Loucy (cell line): ENCODE results near the gene PRKN.

Source experiments
- H2AFZ ChIP-seq: fragments of 200-600 bp; sonication (generic); 2 replicates; pipeline ENCODE4 v1.6.0; 2016; ENCODE audit warnings: antibody characterized with exemption, mild to moderate bottlenecking, low read length, moderate library complexity
- H3F3A ChIP-seq: fragments of 200-600 bp; 2 replicates; pipeline ENCODE4 v1.6.0; 2016; ENCODE audit warnings: antibody characterized with exemption, low read depth, mild to moderate bottlenecking
- H3K27me3 ChIP-seq: fragments of 200-600 bp; sonication (generic); 2 replicates; pipeline ENCODE4 v1.6.1; 2014; ENCODE audit warnings: low read length, mild to moderate bottlenecking; ENCODE audit not compliant: insufficient read depth, poor library complexity, severe bottlenecking
- H3K36me3 ChIP-seq: fragments of 200-600 bp; sonication (generic); 2 replicates; pipeline ENCODE4 v1.6.1; 2016; ENCODE audit warnings: low read length; ENCODE audit not compliant: insufficient read depth
- H3K4me1 ChIP-seq: fragments of 200-600 bp; sonication (generic); 2 replicates; pipeline ENCODE4 v1.5.1; 2014; ENCODE audit warnings: low read length, mild to moderate bottlenecking; ENCODE audit not compliant: insufficient read depth, poor library complexity, severe bottlenecking
- H3K4me2 ChIP-seq: fragments of 200-600 bp; sonication (generic); 2 replicates; pipeline ENCODE4 v1.6.0; 2014; ENCODE audit warnings: antibody characterized with exemption, low read length, low read depth, mild to moderate bottlenecking; ENCODE audit not compliant: poor library complexity, severe bottlenecking
- H3K4me3 ChIP-seq: fragments of 200-600 bp; sonication (generic); 2 replicates; pipeline ENCODE4 v1.5.1; 2014; ENCODE audit warnings: low read length, mild to moderate bottlenecking, mixed read lengths; ENCODE audit not compliant: poor library complexity, severe bottlenecking
- H3K79me2 ChIP-seq: fragments of 200-600 bp; sonication (generic); 2 replicates; pipeline ENCODE4 v1.6.1; 2014; ENCODE audit warnings: low read length; ENCODE audit not compliant: insufficient read depth
- H3K9ac ChIP-seq: fragments of 200-600 bp; sonication (generic); 2 replicates; pipeline ENCODE4 v1.6.0; 2014; ENCODE audit warnings: mild to moderate bottlenecking, low read depth, low read length, moderate library complexity; ENCODE audit not compliant: poor library complexity, severe bottlenecking
- H3K9me2 ChIP-seq: fragments of 200-600 bp; sonication (generic); replicated peaks from 2 replicates; pipeline ENCODE4 v1.6.1; 2016; ENCODE audit warnings: low read depth, low read length, mixed read lengths
- H3K9me3 ChIP-seq: fragments of 200-600 bp; sonication (generic); 2 replicates; pipeline ENCODE4 v1.6.1; 2014; ENCODE audit warnings: mild to moderate bottlenecking, antibody characterized with exemption, low read length, low read depth; ENCODE audit not compliant: insufficient read depth
- H4K20me1 ChIP-seq: fragments of 200-600 bp; sonication (generic); 2 replicates; pipeline ENCODE4 v1.6.0; 2014; ENCODE audit warnings: antibody characterized with exemption, low read length, mild to moderate bottlenecking; ENCODE audit not compliant: insufficient read depth, poor library complexity, severe bottlenecking
- EZH2phosphoT487 ChIP-seq: fragments of 200-600 bp; IDR thresholded peaks from 2 replicates; pipeline ENCODE4 v1.6.1; 2018; ENCODE audit warnings: antibody characterized with exemption, mild to moderate bottlenecking, moderate library complexity, borderline replicate concordance
- TF ChIP-seq, protein P1 (sequence below): fragments of 200-600 bp; sonication (generic); conservative IDR thresholded peaks from 2 replicates; pipeline ENCODE4 v1.5.1; 2014; ENCODE audit warnings: mild to moderate bottlenecking, antibody characterized with exemption, low read length

The PRKN gene

DNA sequence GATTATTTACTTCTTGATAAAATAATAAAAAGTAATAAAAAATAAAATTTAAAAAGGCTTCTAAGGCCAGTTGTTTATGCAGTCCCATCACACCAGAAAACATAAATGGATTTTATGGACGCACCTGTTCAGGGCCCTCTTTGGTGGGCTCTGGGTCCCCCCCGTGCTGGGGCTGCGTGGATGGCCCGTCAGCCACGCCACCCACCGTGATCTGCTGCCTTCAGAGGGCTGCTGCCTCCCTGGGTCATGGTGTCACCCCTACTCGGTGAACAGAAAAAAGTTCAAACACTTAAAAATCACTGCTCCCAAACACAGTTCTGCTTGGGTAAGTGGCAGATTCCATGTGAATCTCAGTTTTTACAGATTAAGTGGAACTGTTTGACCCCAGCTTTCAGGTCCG, 1006.1 kb downstream of the PRKN start:
- Histone ChIP-seq H4K20me1 (no peaks in the 10 kb centered on the region), H3K9me2 (no peaks in the 10 kb centered on the region), H3K4me1 (no peaks in the 10 kb centered on the region), H3K79me2 (no peaks in the 10 kb centered on the region), H3K4me3 (no peak overlapping the region), H3K9me3 (no peaks in the 10 kb centered on the region), H3F3A (no peaks in the 10 kb centered on the region), H3K36me3 (no peaks in the 10 kb centered on the region), H3K27me3 (no peaks in the 10 kb centered on the region), H3K4me2 (no peak overlapping the region), H2AFZ (no peak overlapping the region), H3K9ac (no peak overlapping the region)
- no peak for TF ChIP-seq EZH2phosphoT487

DNA sequence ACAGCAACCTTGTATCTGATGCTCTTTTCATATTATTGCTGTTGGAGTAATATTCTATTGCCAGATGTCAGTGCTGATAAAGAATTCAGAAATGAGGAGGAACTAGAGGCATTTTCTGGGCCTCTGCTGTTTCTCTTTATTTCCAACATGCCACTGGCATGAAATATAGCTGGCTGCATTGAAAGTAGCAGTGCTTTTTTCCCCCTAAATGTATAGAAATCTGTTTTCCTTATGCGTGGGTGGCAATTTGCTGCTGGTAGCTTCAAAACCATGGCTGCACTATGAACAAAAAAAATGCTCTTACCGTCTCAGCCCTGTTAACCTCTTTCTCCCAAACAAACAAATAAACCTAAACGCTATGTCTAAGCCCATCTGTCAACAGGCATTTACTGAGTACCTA, 1011.4 kb downstream of the PRKN start:
- Histone ChIP-seq H3K27me3 (no peaks in the 10 kb centered on the region), H3K4me2 (no peak overlapping the region), H4K20me1 (no peaks in the 10 kb centered on the region), H3K4me1 (no peaks in the 10 kb centered on the region), H3K36me3 (no peaks in the 10 kb centered on the region), H3K9ac (no peak overlapping the region), H2AFZ (no peak overlapping the region), H3K9me3 (no peaks in the 10 kb centered on the region), H3K79me2 (no peaks in the 10 kb centered on the region), H3K4me3 (no peak overlapping the region), H3K9me2 (no peaks in the 10 kb centered on the region), H3F3A (no peaks in the 10 kb centered on the region)
- TF ChIP-seq EZH2phosphoT487, result no peak
- TF ChIP-seq, protein P1, sequence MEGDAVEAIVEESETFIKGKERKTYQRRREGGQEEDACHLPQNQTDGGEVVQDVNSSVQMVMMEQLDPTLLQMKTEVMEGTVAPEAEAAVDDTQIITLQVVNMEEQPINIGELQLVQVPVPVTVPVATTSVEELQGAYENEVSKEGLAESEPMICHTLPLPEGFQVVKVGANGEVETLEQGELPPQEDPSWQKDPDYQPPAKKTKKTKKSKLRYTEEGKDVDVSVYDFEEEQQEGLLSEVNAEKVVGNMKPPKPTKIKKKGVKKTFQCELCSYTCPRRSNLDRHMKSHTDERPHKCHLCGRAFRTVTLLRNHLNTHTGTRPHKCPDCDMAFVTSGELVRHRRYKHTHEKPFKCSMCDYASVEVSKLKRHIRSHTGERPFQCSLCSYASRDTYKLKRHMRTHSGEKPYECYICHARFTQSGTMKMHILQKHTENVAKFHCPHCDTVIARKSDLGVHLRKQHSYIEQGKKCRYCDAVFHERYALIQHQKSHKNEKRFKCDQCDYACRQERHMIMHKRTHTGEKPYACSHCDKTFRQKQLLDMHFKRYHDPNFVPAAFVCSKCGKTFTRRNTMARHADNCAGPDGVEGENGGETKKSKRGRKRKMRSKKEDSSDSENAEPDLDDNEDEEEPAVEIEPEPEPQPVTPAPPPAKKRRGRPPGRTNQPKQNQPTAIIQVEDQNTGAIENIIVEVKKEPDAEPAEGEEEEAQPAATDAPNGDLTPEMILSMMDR, result no peak

DNA sequence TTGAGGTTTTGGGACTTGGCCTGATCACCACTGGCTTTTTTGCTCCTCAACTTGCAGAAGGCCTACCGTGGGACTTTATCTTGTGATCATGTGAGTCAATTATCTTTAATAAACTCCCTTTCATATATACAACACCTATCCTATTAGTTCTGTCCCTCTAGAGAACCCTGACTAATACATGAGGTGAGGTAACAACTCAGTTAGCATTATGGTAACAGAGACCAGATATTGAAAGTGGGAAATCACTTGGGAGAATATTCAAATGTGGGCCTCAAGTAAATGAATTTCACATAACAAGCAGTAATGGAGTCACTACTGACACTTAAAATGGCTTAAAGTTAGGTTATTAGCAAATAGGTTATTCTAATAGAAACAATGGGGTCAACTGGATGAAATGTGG, 1015.6 kb downstream of the PRKN start:
- Histone ChIP-seq H3K4me2 (no peak overlapping the region), H3K9me2 (no peaks in the 10 kb centered on the region), H3K36me3 (no peaks in the 10 kb centered on the region), H3K9ac (no peak overlapping the region), H2AFZ (no peak overlapping the region), H4K20me1 (no peaks in the 10 kb centered on the region), H3K4me1 (no peaks in the 10 kb centered on the region), H3K9me3 (no peaks in the 10 kb centered on the region), H3K4me3 (no peak overlapping the region), H3K79me2 (no peaks in the 10 kb centered on the region), H3K27me3 (no peaks in the 10 kb centered on the region), H3F3A (no peaks in the 10 kb centered on the region)
- TF ChIP-seq, protein P1, result no peak

DNA sequence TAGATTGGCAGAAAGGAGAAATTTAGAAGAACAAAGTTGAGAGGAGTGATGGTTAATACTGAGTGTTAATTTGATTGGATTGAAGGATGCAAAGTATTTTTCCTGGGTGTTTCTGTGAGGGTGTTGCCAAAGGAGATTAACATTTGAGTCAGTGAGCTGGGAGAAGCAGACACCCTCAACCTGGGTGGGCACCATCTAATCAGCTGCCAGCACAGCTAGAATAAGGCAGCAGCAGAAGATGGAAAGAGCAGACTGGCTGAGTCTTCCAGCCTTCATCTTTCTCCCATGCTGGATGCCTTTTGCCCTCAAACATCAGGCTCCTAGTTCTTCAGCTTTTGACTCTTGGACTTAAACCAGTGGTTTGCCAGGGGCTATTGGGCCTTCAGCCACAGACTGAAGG, 1016.1 kb downstream of the PRKN start:
- Histone ChIP-seq H3F3A (no peaks in the 10 kb centered on the region), H3K9ac (no peak overlapping the region), H3K36me3 (no peaks in the 10 kb centered on the region), H3K9me3 (no peaks in the 10 kb centered on the region), H4K20me1 (no peaks in the 10 kb centered on the region), H2AFZ (no peak overlapping the region), H3K4me1 (no peaks in the 10 kb centered on the region), H3K79me2 (no peaks in the 10 kb centered on the region), H3K4me2 (no peak overlapping the region), H3K4me3 (no peak overlapping the region), H3K27me3 (no peaks in the 10 kb centered on the region), H3K9me2 (no peaks in the 10 kb centered on the region)
- no peak for TF ChIP-seq EZH2phosphoT487
- TF ChIP-seq, protein P1, result no peak
